Measurements from ENCODE around the gene CEP44.
"Not testable (repeated sequence)": the region's sequence is repeated elsewhere in the genome, so short reads cannot be mapped to it uniquely, and the experiment has no call there.

Gene CEP44

GRCh38 chr4:174283507-174284471, at the start of gene CEP44, which contains the start of gene FBXO8:
Gene CEP44, plus strand, starts transcription at chr4:174283911. Its CDS starts 15,211 bp downstream, at chr4:174299122.
Gene FBXO8, minus strand, starts transcription at chr4:174283667. Its CDS starts 20,575 bp downstream, at chr4:174263092.
- peak; percentile 91 for DNase-seq (ENCODE audit: low spot score)

GRCh38 chr4:174236359-174236758, 47.4 kb upstream of the CEP44 start:
- DNase-seq (ENCODE audit: low spot score): no peak

DNA sequence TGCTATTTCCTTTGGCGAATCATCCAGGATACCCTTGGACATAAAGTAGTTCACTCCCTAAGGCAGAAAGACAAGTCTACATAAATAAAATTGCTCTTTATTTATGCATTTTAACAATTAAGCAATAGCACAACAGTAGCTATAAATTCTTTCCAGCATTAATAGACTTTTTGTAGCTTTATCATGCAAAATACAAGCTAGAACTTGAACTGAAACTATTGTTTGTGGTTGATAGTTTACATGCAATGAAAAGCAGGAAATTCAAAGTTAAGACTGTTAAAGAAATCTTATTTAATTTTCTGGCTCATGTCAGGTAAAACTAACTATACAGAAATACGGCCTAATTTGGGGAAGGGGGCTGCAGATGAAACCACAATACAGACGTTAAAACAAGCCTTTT, 42.5 kb upstream of the CEP44 start:
- DNase-seq (ENCODE audit: low spot score): no peak

- DNase-seq (ENCODE audit: low spot score): no peak
Observed at GRCh38 chr4:174244441-174244840, 39.3 kb upstream of the CEP44 start.

- no peak for DNase-seq (ENCODE audit: low spot score)
Observed at GRCh38 chr4:174245714-174246113, 38.0 kb upstream of the CEP44 start.

- no peak for DNase-seq (ENCODE audit: low spot score)
Observed at GRCh38 chr4:174248407-174248806, 35.3 kb upstream of the CEP44 start.

GRCh38 chr4:174252412-174252811, 31.3 kb upstream of the CEP44 start:
- DNase-seq (ENCODE audit: low spot score): no peak

DNA sequence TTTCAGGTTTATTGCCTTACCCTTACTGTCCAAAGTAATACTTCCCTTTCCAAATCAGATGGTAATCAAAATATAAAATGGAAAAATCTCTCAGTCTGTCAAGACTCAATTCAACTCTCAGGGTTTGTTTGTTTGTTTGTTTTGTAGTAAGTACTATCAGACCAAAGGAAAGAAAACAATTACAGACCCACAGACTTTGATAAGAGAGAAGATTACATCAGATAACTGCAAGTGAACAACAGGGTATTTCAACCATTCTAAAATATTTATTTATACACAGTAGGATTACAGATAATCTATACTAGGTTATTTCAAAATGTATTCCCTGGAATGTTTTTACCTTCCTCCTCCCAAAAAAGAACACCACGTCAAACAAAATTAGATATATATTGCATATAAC, 29.1 kb upstream of the CEP44 start:
- DNase-seq (ENCODE audit: low spot score): no peak

DNA sequence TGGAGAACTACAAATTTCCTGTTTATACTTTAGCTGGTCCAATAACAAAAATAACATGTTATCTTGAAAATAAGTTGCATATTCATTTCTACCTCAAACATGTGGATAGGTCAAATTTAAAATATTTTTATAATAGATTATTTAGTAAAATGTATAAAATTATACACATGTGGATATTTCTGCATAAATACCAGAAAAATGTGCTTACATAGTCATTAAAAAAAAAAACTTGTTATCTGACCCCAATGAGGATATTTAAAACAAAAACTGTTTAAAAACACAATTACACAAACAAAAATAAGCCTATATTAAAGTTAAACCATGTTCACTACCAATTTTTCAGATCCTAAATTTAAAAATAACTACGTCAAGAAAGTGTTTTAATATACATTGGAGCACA, 28.3 kb upstream of the CEP44 start:
- DNase-seq (ENCODE audit: low spot score): no peak

- DNase-seq (ENCODE audit: low spot score): no peak
Observed at GRCh38 chr4:174255786-174256185, 27.9 kb upstream of the CEP44 start.

DNA sequence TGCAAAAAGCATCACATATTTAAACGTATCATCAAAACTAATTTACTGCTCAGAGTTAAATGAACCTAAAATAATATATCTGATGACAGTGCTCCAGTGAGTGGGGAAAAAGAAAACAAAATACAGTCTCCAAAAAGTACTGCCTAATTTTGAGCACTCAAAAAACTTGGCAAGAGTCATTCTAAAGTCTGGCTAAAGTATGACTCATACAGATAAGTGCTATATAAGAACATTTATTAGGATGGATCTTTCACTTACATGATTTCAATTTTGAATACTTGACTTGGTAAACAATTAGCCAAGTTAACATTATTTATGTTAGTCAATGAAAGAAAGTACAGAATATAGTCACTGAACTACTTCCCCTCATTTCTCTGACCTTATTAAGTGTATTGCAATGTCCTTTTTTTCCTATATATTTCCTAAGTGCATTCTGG, 27.4 kb upstream of the CEP44 start:
- no peak for DNase-seq (ENCODE audit: low spot score)

DNA sequence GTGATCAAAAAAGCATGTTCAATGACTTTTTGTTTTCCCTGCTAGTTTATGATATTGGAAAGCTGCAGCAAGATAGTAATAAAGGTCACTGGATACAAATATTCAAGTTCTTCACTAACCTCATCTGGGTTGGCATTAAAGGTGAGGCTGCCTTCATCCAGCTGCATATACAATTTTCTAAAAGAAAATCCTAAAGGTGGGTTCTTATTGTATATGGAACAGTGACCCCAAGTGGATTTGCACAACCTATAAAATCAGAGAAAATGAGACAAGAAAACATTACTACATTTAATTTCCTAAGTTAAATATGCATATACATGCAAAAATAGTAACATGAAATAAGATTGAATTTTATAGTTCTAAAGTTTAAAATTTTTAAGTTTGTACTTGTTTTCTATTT, 24.1 kb upstream of the CEP44 start:
- DNase-seq (ENCODE audit: low spot score): no peak

DNA sequence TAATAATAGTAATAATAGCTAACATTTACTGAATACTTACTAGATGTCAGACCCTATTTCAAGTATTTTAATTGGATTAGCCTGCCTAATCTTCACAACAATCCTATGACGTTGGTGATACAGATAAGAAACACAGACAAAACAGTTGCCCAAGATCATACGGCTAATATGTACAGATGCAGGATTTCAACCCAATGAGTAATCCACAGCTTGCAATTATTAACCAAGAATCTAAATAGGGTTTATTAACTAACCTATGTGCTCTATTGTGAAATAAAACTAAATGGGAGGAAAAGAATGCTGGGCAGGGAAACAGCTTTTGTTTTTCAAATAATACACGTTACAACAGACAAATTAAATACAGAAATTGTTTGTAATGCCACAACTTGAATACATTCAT, 23.6 kb upstream of the CEP44 start:
- no peak for DNase-seq (ENCODE audit: low spot score)

DNA sequence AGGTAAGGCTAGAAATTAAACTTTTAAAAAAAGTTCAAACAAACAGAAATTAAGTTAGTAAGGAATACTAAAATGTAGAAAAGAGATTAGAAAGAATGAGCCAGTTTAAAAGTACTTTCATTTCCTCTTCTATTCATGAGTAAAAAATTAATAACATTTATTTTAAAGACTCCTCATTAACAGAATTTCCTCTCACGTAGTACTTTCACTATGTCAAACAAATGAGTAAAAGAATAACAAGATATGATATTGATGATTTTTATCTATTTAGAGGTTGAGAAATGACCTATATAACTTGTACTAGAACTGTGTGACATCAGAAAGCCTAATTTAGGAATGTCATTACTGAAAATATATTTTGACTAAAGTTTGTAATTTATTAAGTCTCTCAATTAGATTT, 22.3 kb upstream of the CEP44 start:
- DNase-seq (ENCODE audit: low spot score): not testable (repeated sequence)

DNA sequence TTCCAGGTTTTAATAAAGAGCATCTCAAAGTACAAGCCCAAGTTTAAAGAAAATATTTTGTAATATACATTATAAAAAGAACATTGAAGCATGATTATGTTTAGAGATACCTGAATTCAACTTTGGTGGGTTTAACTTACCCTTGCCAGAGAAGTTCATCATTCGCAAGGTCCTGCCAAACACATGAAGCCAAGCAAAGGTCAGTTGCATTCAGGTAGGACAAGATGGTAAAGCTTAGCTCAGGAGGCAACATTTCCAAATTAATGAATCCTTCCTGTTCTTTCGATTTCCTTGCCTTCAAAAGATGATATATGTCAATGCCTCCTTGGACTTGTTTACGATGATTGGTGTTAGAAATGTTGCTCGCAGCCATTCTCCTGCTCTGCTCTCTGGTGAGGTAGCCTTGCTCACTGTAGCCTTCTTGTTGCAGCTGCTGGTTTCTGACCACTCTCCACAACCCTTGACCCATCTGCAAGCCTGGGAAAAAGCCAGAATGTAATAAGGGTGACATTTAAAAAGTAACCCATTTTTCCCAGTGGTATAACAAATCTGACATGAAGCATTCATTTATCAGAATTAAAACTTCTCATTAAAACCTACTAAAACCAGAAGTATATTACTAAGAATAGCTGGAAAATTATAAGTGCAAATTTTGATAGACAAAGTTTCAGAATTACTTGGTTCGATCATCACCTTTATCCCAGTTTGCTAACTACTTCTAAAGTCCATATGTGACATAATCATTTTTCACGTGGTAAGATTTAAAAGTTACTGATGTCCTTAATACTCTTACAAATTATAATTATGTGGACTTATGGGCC, 20.9 kb upstream of the CEP44 start:
- DNase-seq (ENCODE audit: low spot score): no peak

GRCh38 chr4:174263445-174263736, 20.3 kb upstream of the CEP44 start:
- DNase-seq (ENCODE audit: low spot score): no peak

- DNase-seq (ENCODE audit: low spot score): no peak
Observed at GRCh38 chr4:174265916-174266315, 17.8 kb upstream of the CEP44 start.

GRCh38 chr4:174266416-174266815, 17.3 kb upstream of the CEP44 start:
- DNase-seq (ENCODE audit: low spot score): no peak

DNA sequence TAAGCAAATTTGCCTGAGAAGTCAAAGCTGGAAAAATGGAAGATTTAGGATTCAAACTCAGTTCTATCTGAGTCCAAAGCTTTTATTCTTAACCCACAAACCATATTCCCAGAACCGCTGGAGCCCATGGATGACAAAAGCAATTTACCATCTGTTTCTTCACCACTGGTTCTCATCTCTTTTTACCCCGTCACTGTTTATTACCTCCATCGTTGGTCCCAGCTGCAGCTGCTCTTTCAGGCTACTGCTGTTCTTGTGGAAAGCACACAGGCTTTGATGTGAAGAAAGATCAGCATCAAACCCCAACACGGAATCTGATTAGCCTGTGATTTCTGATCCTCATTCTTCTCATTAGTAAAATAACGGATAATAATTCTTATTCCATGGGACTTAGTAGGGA, 9.8 kb upstream of the CEP44 start:
- no peak for DNase-seq (ENCODE audit: low spot score)

- DNase-seq (ENCODE audit: low spot score): no peak
Observed at GRCh38 chr4:174274436-174274835, 9.3 kb upstream of the CEP44 start.

DNA sequence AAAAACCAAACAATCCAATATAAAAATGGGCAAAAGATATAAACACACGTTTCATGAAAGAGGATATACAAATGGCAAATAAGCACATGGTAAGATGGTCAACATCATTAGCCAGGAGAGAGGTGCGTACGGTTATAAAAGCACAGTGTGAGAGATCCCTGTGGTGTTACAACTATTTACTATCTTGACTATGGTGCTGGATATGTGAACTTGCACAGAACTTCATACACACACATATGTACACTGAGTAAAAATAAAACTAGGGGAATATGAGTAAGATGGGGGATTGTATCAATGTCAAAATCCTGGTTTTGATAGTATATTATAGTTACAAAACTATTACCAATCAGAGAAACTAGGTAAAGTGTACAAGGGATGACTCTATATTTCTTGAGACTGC, 8.6 kb upstream of the CEP44 start:
- no peak for DNase-seq (ENCODE audit: low spot score)

GRCh38 chr4:174277433-174277832, 6.3 kb upstream of the CEP44 start:
- DNase-seq (ENCODE audit: low spot score): no peak

- DNase-seq (ENCODE audit: low spot score): no peak
Observed at GRCh38 chr4:174278467-174278866, 5.2 kb upstream of the CEP44 start.

All from cerebellar cortex (tissue), 1 donor.